Bronchial epithelial cell (primary cell): ENCODE results near the gene NCSTN. TPM values are rescaled to one million over a fixed set of nuclear protein-coding genes. Genes with fewer than 3 reads are reported as not detected.

ENCODE experiments used
- DNase-seq: peaks from one replicate; pipeline ENCODE4 v3.0.0-alpha.2; 2010; ENCODE audit warnings: low read depth
- FAIRE-seq: peaks from 2 replicates; lab custom pipeline; 2011; peaks lifted over from hg19 to GRCh38; lab: Jason Lieb, UNC
- H3K27me3 ChIP-seq: 2 replicates; pipeline ENCODE4 v1.5.1; 2011; ENCODE audit warnings: low read length; ENCODE audit not compliant: control insufficient read depth, insufficient read depth
- H3K36me3 ChIP-seq: 2 replicates; pipeline ENCODE4 v1.5.1; 2011; ENCODE audit warnings: low read length; ENCODE audit not compliant: control insufficient read depth, insufficient read depth
- H3K4me3 ChIP-seq: 2 replicates; pipeline ENCODE4 v1.5.1; 2011; ENCODE audit warnings: mild to moderate bottlenecking, low read depth, low read length, control low read depth
- CTCF ChIP-seq: IDR thresholded peaks from 2 replicates; pipeline ENCODE4 v1.5.1; 2011; ENCODE audit warnings: mild to moderate bottlenecking, moderate library complexity, low read length, control low read depth, inconsistent platforms; ENCODE audit not compliant: insufficient read depth, severe bottlenecking
- total RNA-seq: library from RNA; depleted of rRNA; stranded (reverse); fragments of >200 nt; gene quantifications from 2 replicates; pipeline ENCODE4 v1.2.1, GENCODE V29; 2014

NCSTN gene
- total RNA-seq, 1 donor from 2014 or later: 27.9 TPM

- DNase-seq (no peak), FAIRE-seq (no peak)
- Histone ChIP-seq H3K36me3 (peaks cover 31% of the 10 kb centered on the region), H3K4me3 (no peak overlapping the region), H3K27me3 (no peaks in the 10 kb centered on the region)
- TF ChIP-seq CTCF: no peak
These were observed 14.9 kb downstream of the NCSTN start for GRCh38 chr1:160358073-160358472.

DNA sequence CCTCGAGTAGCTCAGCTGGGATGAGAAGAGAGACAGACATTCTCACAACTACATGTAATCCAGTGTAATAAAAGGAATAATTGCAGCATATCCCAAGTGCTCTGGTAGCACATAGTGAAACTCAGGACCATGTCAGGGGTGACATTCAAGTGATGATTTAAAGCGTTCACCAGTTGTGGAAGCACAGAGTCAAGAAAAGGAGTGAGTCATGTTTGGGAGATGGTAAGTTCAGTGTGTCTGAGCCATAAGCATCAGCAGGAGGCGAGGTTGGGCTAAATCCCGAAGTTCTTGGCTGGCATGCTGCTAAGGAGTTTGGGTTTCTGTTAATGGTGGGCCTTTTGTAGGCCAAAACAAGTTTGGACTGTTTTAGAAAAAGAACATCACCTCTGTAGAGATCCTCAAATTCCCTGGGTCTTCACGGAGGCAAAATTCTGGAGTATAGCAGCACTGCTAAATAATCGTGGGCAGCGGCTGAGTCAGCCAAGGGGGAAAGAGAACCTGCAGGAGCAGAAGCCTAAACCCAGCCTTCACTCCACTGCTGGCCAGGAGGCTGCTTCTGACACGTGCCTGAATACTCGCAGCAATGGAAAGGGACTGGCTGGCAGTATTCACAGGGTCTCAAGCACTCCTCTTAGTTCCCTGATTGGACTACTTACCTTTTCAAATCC lies 16.5 kb downstream of the NCSTN start:
- no peak for DNase-seq
- Histone ChIP-seq H3K36me3 (peaks cover 19% of the 10 kb centered on the region), H3K27me3 (no peaks in the 10 kb centered on the region), H3K4me3 (no peak overlapping the region)
- no peak for TF ChIP-seq CTCF
- FAIRE-seq: no peak

DNA sequence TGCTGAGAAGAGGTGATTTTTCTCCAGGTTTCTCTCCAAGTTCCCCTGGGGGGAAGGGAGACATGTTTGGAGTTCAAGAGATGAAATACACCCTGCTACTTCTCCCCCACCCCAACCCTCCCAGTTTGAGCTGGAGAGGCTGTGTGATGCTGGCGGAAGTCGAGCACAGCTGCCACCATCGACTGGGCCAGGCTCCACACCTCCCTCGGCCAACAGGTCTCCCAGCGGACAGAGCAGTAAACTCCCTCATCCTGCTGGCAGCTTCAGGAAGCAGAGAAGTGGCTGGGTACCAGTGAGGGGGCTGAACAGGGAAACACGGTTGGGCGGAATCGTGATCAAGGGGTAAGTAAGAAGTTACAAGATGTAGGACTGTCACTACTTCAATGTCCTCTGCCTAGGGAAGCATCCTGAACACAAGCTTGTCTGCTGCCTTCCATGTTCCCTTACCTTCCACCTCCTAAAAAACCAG lies 17.1 kb downstream of the NCSTN start:
- H3K36me3 ChIP-seq: peaks cover 16% of the 10 kb centered on the region

DNA sequence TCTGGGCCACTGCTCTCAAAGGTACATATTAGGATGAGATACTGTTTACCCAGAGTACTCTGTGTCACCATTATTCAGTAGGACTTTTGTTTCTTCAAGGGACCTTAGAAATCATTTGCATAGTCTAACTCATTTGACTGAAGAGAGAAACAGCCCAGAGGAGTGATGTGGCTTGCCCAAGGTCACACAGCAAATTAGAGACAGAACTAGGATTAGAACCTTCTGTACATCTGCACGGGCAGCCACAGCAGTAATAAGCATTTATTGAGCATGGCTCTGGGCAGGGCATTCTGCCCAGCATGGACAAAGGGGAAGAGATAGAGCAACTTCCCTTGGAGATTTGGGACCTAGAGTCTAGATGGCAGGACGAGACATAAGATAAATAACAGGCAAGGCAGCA lies 18.0 kb downstream of the NCSTN start:
- no peak for FAIRE-seq
- no peak overlapping the region for H3K4me3 ChIP-seq
- H3K27me3 ChIP-seq: no peaks in the 10 kb centered on the region
- H3K36me3 ChIP-seq: peaks cover 9% of the 10 kb centered on the region
- no peak for TF ChIP-seq CTCF
- DNase-seq: no peak

More for the DNA sequence above, 17.1 kb downstream of the NCSTN start:
- Histone ChIP-seq H3K4me3 (no peak overlapping the region), H3K27me3 (no peaks in the 10 kb centered on the region)
- no peak for FAIRE-seq
- DNase-seq: no peak
- no peak for TF ChIP-seq CTCF

DNA sequence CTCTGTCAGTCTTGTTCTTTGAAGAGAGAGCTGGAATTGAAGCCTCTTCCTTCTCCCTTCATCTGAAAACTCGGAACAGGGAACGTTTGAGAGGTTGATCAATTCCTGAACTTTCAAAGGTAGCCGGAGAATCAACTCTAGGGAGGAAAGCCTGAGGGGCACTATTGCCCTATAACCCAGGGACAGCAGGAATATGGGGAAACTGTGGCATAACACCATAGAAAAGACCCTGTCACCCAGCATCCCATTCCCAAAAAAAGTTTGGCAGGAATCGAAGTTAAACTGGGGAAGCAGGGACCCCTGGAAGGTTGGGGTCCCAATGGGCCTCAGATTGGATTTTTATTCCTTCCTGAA lies 18.6 kb downstream of the NCSTN start:
- no peak for TF ChIP-seq CTCF
- no peaks in the 10 kb centered on the region for H3K27me3 ChIP-seq
- peaks cover 6% of the 10 kb centered on the region for H3K36me3 ChIP-seq
- DNase-seq: no peak
- no peak overlapping the region for H3K4me3 ChIP-seq
- FAIRE-seq: no peak
